HCT116 (cell line): Measurements from ENCODE around the gene XYLT1. TPM values are rescaled to one million over a fixed set of nuclear protein-coding genes. Genes with fewer than 3 reads are reported as not detected.

Experiments
- ATAC-seq: fragments of 200-7000 bp; cut with Tn5 transposase; 2 replicates; pipeline ENCODE4 v1.9.1; 2020; ENCODE audit warnings: mild to moderate bottlenecking, moderate library complexity
- BruUV-seq: library from RNA; stranded (reverse); fragments of 400-500 nt; replicated peaks from 2 replicates; lab custom pipeline; 2021; lab: Mats Ljungman, UMichigan
- CTCF ChIA-PET: fragments of 300-600 bp; sonication (Branson Sonifier 250); formaldehyde crosslinking; loops from one replicate; lab custom pipeline; 2021; ENCODE audit warnings: antibody characterized with exemption; lab: Charles Lee
- POLR2A ChIA-PET: fragments of 300-600, 350-600 bp; sonication (Branson Sonifier 250); formaldehyde crosslinking; loops from one replicate; lab custom pipeline; 2021; ENCODE audit warnings: antibody characterized with exemption; lab: Charles Lee
- RAD21 ChIA-PET, 2 experiments: fragments of 300-600 bp; sonication (Branson Sonifier 250); formaldehyde crosslinking; loops; one replicate each; lab custom pipeline; 2023; ENCODE audit warnings: low total read pairs in 2 of 2; ENCODE audit not compliant: uncharacterized antibody in 2 of 2, unreplicated experiment in 2 of 2, low non-redundant PET in 1 of 2; lab: Charles Lee
- DNase-seq: peaks from one replicate; pipeline ENCODE4 v3.0.0-alpha.2; 2010; ENCODE audit warnings: low read depth, low spot score
- H2AFZ ChIP-seq: fragments of 200-600 bp; shearing (Covaris generic), sonication (generic); 2 replicates; pipeline ENCODE4 v1.6.1; 2017; ENCODE audit warnings: low read depth, mixed run types, mixed read lengths, antibody characterized with exemption, low read length; ENCODE audit not compliant: poor library complexity, severe bottlenecking
- H3K27ac ChIP-seq: 2 replicates; pipeline ENCODE4 v1.5.1; 2012; ENCODE audit warnings: low read depth, low read length
- H3K27me3 ChIP-seq: fragments of 200-600 bp; sonication (generic); 2 replicates; pipeline ENCODE4 v1.6.1; 2016; ENCODE audit warnings: mixed run types, low read length, mixed read lengths; ENCODE audit not compliant: insufficient read depth
- H3K36me3 ChIP-seq, 2 experiments: fragments of 200-500 bp in 1 of 2; fragments of 200-600 bp in 1 of 2; sonication (Bioruptor generic) in 1 of 2; sonication (generic) in 1 of 2; 2 replicates each; pipeline versions ENCODE4 v1.5.1 to v1.6.1; 2014 to 2016; ENCODE audit warnings: low read length in 2 of 2, inconsistent platforms in 1 of 2, mixed read lengths in 1 of 2, mixed run types in 1 of 2; ENCODE audit not compliant: insufficient read depth in 2 of 2, control insufficient read depth in 1 of 2
- H3K4me1 ChIP-seq, 2 experiments: fragments of 200-600 bp in 1 of 2; sonication (generic) in 1 of 2; 2 replicates each; pipeline versions ENCODE4 v1.5.1 to v1.6.1; 2012 to 2017; ENCODE audit warnings: low read length in 2 of 2, inconsistent platforms in 1 of 2, mild to moderate bottlenecking in 1 of 2, mixed read lengths in 1 of 2, mixed run types in 1 of 2, moderate library complexity in 1 of 2; ENCODE audit not compliant: insufficient read depth in 2 of 2, control insufficient read depth in 1 of 2
- H3K4me2 ChIP-seq: fragments of 200-600 bp; sonication (generic); 2 replicates; pipeline ENCODE4 v1.6.1; 2017; ENCODE audit warnings: mixed run types, low read length, mixed read lengths
- H3K4me3 ChIP-seq, 2 experiments: fragments of 200-600 bp in 1 of 2; sonication (generic) in 1 of 2; replicated peaks in 1 of 2; 2 replicates each; pipeline ENCODE4 v1.5.1; 2011 to 2016; ENCODE audit warnings: low read length in 2 of 2, control low read depth in 1 of 2, low read depth in 1 of 2, mild to moderate bottlenecking in 1 of 2, mixed read lengths in 1 of 2, mixed run types in 1 of 2
- H3K79me2 ChIP-seq: fragments of 200-600 bp; sonication (generic); 2 replicates; pipeline ENCODE4 v1.6.1; 2017; ENCODE audit warnings: mild to moderate bottlenecking, mixed run types, low read length, moderate library complexity, mixed read lengths; ENCODE audit not compliant: insufficient read depth
- H3K9ac ChIP-seq: fragments of 200-600 bp; sonication (generic); 2 replicates; pipeline ENCODE4 v1.6.1; 2016; ENCODE audit warnings: low read length, mixed read lengths
- H3K9me2 ChIP-seq: fragments of 200-600 bp; sonication (generic), shearing (Covaris generic); 2 replicates; pipeline ENCODE4 v1.6.1; 2017; ENCODE audit warnings: mixed run types, mild to moderate bottlenecking, moderate library complexity; ENCODE audit not compliant: insufficient read depth
- H3K9me3 ChIP-seq, 2 experiments: fragments of 200-500 bp in 1 of 2; fragments of 200-600 bp in 1 of 2; sonication (Bioruptor generic) in 1 of 2; sonication (generic) in 1 of 2; 2 replicates each; pipeline ENCODE4 v1.6.1; 2014 to 2017; ENCODE audit warnings: low read length in 2 of 2, mixed read lengths in 2 of 2, inconsistent platforms in 1 of 2, low read depth in 1 of 2, mild to moderate bottlenecking in 1 of 2, mixed run types in 1 of 2, moderate library complexity in 1 of 2; ENCODE audit not compliant: control insufficient read depth in 1 of 2, insufficient read depth in 1 of 2
- H4K20me1 ChIP-seq: fragments of 200-600 bp; sonication (generic), shearing (Covaris generic); 2 replicates; pipeline ENCODE4 v1.6.1; 2017; ENCODE audit warnings: mixed run types, mild to moderate bottlenecking, moderate library complexity; ENCODE audit not compliant: insufficient read depth
- CBX3 ChIP-seq: IDR thresholded peaks from 2 replicates; pipeline ENCODE4 v1.6.1; 2012; ENCODE audit warnings: low read depth
- EGR1 ChIP-seq: IDR thresholded peaks from 2 replicates; pipeline ENCODE4 v1.6.1; 2012; ENCODE audit warnings: low read depth
- ELF1 ChIP-seq: IDR thresholded peaks from 2 replicates; pipeline ENCODE4 v1.6.1; 2012; ENCODE audit warnings: low read depth, borderline replicate concordance
- EZH2phosphoT487 ChIP-seq: fragments of 200-600 bp; IDR thresholded peaks from 2 replicates; pipeline ENCODE4 v1.6.1; 2018; ENCODE audit warnings: antibody characterized with exemption, borderline replicate concordance
- FOSL1 ChIP-seq: IDR thresholded peaks from 2 replicates; pipeline ENCODE4 v1.6.1; 2012; ENCODE audit warnings: low read depth
- POLR2A ChIP-seq: IDR thresholded peaks from 2 replicates; pipeline ENCODE4 v1.7.0; 2011; ENCODE audit warnings: borderline replicate concordance; ENCODE audit not compliant: insufficient read depth, insufficient read length; ENCODE audit errors: extremely low read depth
- POLR2AphosphoS5 ChIP-seq: IDR thresholded peaks from 2 replicates; pipeline ENCODE4 v1.6.1; 2011; ENCODE audit warnings: mild to moderate bottlenecking, low read depth, low read length, moderate library complexity
- SIN3A ChIP-seq: IDR thresholded peaks from 2 replicates; pipeline ENCODE4 v1.6.1; 2012; ENCODE audit warnings: low read depth
- TCF7L2 ChIP-seq: IDR thresholded peaks from 2 replicates; pipeline ENCODE4 v1.7.0; 2011; ENCODE audit warnings: borderline replicate concordance, inconsistent platforms; ENCODE audit not compliant: insufficient read depth, insufficient read length; ENCODE audit errors: extremely low read depth
- YY1 ChIP-seq: IDR thresholded peaks from 2 replicates; pipeline ENCODE4 v1.6.1; 2011; ENCODE audit warnings: low read length, low read depth, moderate library complexity, mild to moderate bottlenecking; ENCODE audit not compliant: insufficient replicate concordance; ENCODE audit errors: extremely low read depth
- ZNF274 ChIP-seq: fragments of 200-500 bp; sonication (Bioruptor generic); IDR thresholded peaks from 2 replicates; pipeline ENCODE4 v1.6.1; 2014; ENCODE audit warnings: mild to moderate bottlenecking, low read depth, low read length, inconsistent platforms
- intact Hi-C: fragments of 100-400 bp; cut with micrococcal nuclease; formaldehyde crosslinking; loops from 2 replicates; pipeline ENCODE4 v1.10.0; 2022
- total RNA-seq: library from RNA; stranded (reverse); gene quantifications from one replicate; pipeline ENCODE4 v1.2.1, GENCODE V29; 2021; ENCODE audit not compliant: unreplicated experiment
- TF ChIP-seq, protein P1 (sequence below): IDR thresholded peaks from 2 replicates; pipeline ENCODE4 v1.6.1; 2012

XYLT1 gene
- total RNA-seq, 1 experiment from 2014 or later, result 4.5 TPM

- Histone ChIP-seq H2AFZ (no peak overlapping the region), H3K79me2 (no peaks in the 10 kb centered on the region), H3K9me2 (no peaks in the 10 kb centered on the region), H3K27ac (no peak overlapping the region), H3K9me3 (no peaks in the 10 kb centered on the region), H3K4me3 (no peak overlapping the region), H3K4me1 (no peaks in the 10 kb centered on the region), H3K27me3 (no peaks in the 10 kb centered on the region), H4K20me1 (no peaks in the 10 kb centered on the region), H3K36me3 (no peaks in the 10 kb centered on the region), H3K9ac (no peak overlapping the region), H3K4me2 (no peak overlapping the region)
- RAD21 ChIA-PET, result no interaction called here
- POLR2A ChIA-PET, result no interaction called here
- intact Hi-C loops, result no loop called here
- TF ChIP-seq POLR2A (no peak), SIN3A (no peak), TCF7L2 (no peak), YY1 (no peak), FOSL1 (no peak), ELF1 (no peak)
- BruUV-seq, result no TSS peak
- DNase-seq, result no peak
- ATAC-seq, result no peak
- CTCF ChIA-PET, result no interaction called here
Measured at GRCh38 chr16:17408296-17408695, 62.5 kb downstream of the XYLT1 start.

GRCh38 chr16:17407321-17407720, 63.4 kb downstream of the XYLT1 start:
- no peak for DNase-seq
- POLR2A ChIA-PET, result no interaction called here
- Histone ChIP-seq H2AFZ (no peak overlapping the region), H3K9me2 (no peaks in the 10 kb centered on the region), H3K27ac (no peak overlapping the region), H3K9ac (no peak overlapping the region), H3K27me3 (no peaks in the 10 kb centered on the region), H3K4me2 (no peak overlapping the region), H3K79me2 (no peaks in the 10 kb centered on the region), H3K4me1 (no peaks in the 10 kb centered on the region), H3K9me3 (no peaks in the 10 kb centered on the region), H4K20me1 (no peaks in the 10 kb centered on the region), H3K36me3 (no peaks in the 10 kb centered on the region), H3K4me3 (no peak overlapping the region)
- intact Hi-C loops, result no loop called here
- RAD21 ChIA-PET, result no interaction called here
- TF ChIP-seq SIN3A (no peak), CBX3 (no peak), POLR2AphosphoS5 (no peak), ZNF274 (no peak), EGR1 (no peak), EZH2phosphoT487 (no peak)
- TF ChIP-seq, protein P1, sequence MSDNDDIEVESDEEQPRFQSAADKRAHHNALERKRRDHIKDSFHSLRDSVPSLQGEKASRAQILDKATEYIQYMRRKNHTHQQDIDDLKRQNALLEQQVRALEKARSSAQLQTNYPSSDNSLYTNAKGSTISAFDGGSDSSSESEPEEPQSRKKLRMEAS, result no peak
- no peak for ATAC-seq
- CTCF ChIA-PET, result no interaction called here
- no TSS peak for BruUV-seq
